ENCODE results near the gene NT5C. TPM values are rescaled to one million over a fixed set of nuclear protein-coding genes. Genes with fewer than 3 reads are reported as not detected.

The NT5C gene
- total and polyA plus RNA-seq, 4 donors: 13.6 to 27.2 (median 24.5) TPM

GRCh38 chr17:75087182-75087557, 44.4 kb downstream of the NT5C start:
- Histone ChIP-seq H3K4me3 (ENCODE audit: low read depth in 1 of 3, low read length in 3 of 3) (peak overlapping the region in 1 of 3 donors; percentile 37), H3K27ac (ENCODE audit: low read depth in 1 of 2, low read length in 2 of 2) (peak overlapping the region; percentile 30 to 65), H3K36me3 (ENCODE audit: control insufficient read depth in 4 of 4, insufficient read depth in 3 of 4, low read depth in 1 of 4, low read length in 3 of 4) (no peaks in the 10 kb centered on the region), H3K4me1 (ENCODE audit: control insufficient read depth in 4 of 4, insufficient read depth in 4 of 4, low read length in 3 of 4) (peaks cover 31 to 58% (median 42%) of the 10 kb centered on the region in 4 donors), H3K9ac (ENCODE audit: low read depth in 1 of 2, low read length in 2 of 2) (no peak overlapping the region), H3K27me3 (ENCODE audit: control insufficient read depth in 4 of 4, insufficient read depth in 4 of 4, low read length in 3 of 4) (no peaks in the 10 kb centered on the region), H3K9me3 (ENCODE audit: control insufficient read depth in 4 of 4, low read length in 3 of 4) (no peaks in the 10 kb centered on the region)
- 68% methylated on average over 12 of the region's 12 CpGs for WGBS
- DNase-seq (ENCODE audit: low spot score): no peak
- TF ChIP-seq FOXA1 (IDR thresholded peaks at IDR 0.05) (no peak), HNF4A (conservative IDR thresholded peaks at IDR 0.05) (no peak), HNF4G (IDR thresholded peaks at IDR 0.05) (no peak), CTCF (IDR thresholded peaks at IDR 0.05; ENCODE audit: low read depth, low read length, missing input control) (no peak), ZBTB33 (IDR thresholded peaks at IDR 0.05) (no peak), ATF3 (IDR thresholded peaks at IDR 0.05) (no peak), MAX (IDR thresholded peaks at IDR 0.05) (no peak), SP1 (IDR thresholded peaks at IDR 0.05) (no peak), GABPA (IDR thresholded peaks at IDR 0.05 in 1 of 2, conservative IDR thresholded peaks at IDR 0.05 in 1 of 2) (no peak), YY1 (IDR thresholded peaks at IDR 0.05) (no peak), RXRA (IDR thresholded peaks at IDR 0.05) (no peak), EGR1 (IDR thresholded peaks at IDR 0.05; ENCODE audit: low read depth in 2 of 2) (no peak)

- no peak for DNase-seq (ENCODE audit: low spot score)
- H3K4me1 ChIP-seq (ENCODE audit: control insufficient read depth in 4 of 4, insufficient read depth in 4 of 4, low read length in 3 of 4): peaks cover 29 to 53% (median 38%) of the 10 kb centered on the region in 4 donors
- TF ChIP-seq HNF4A (conservative IDR thresholded peaks at IDR 0.05) (peak; percentile 77 to 85), YY1 (IDR thresholded peaks at IDR 0.05) (peak; percentile 53), ATF3 (IDR thresholded peaks at IDR 0.05) (no peak), REST (IDR thresholded peaks at IDR 0.05) (no peak), MAX (IDR thresholded peaks at IDR 0.05) (peak; percentile 59), SP1 (IDR thresholded peaks at IDR 0.05) (peak; percentile 74), NR2F2 (IDR thresholded peaks at IDR 0.05) (peak; percentile 63), RAD21 (IDR thresholded peaks at IDR 0.05) (peak in 1 of 2 donors; percentile 9), JUND (IDR thresholded peaks at IDR 0.05) (peak; percentile 12 to 54), CTCF (IDR thresholded peaks at IDR 0.05; ENCODE audit: low read depth, low read length, missing input control) (no peak), RXRA (IDR thresholded peaks at IDR 0.05) (peak; percentile 84 to 88), HNF4G (IDR thresholded peaks at IDR 0.05) (peak; percentile 36)
Observed at GRCh38 chr17:75086496-75087181, 44.9 kb downstream of the NT5C start.

More at GRCh38 chr17:75086496-75087181, 44.9 kb downstream of the NT5C start:
- 44% methylated on average over 15 of the region's 15 CpGs for WGBS
- H3K4me3 ChIP-seq (ENCODE audit: low read depth in 1 of 3, low read length in 3 of 3): no peak overlapping the region
- no peaks in the 10 kb centered on the region for H3K36me3 ChIP-seq (ENCODE audit: control insufficient read depth in 4 of 4, insufficient read depth in 3 of 4, low read depth in 1 of 4, low read length in 3 of 4)
- no peaks in the 10 kb centered on the region for H3K27me3 ChIP-seq (ENCODE audit: control insufficient read depth in 4 of 4, insufficient read depth in 4 of 4, low read length in 3 of 4)
- peak overlapping the region; percentile 30 to 65 for H3K27ac ChIP-seq (ENCODE audit: low read depth in 1 of 2, low read length in 2 of 2)
- H3K9ac ChIP-seq (ENCODE audit: low read depth in 1 of 2, low read length in 2 of 2): no peak overlapping the region
- no peaks in the 10 kb centered on the region for H3K9me3 ChIP-seq (ENCODE audit: control insufficient read depth in 4 of 4, low read length in 3 of 4)

Data from liver (tissue), 9 donors.